HepG2 (cell line): ENCODE measurements around the gene GADD45B. TPM values are rescaled to one million over a fixed set of nuclear protein-coding genes. Genes with fewer than 3 reads are reported as not detected.

ENCODE experiments used
- ARID2 ChIP-seq: sonication (generic); formaldehyde crosslinking; IDR thresholded peaks from 2 replicates; pipeline ENCODE4 v1.8.1; 2022; ENCODE audit warnings: mild to moderate bottlenecking, missing genetic modification reagents, borderline replicate concordance
- ARNT ChIP-seq: fragments of 450-650 bp; IDR thresholded peaks from 2 replicates; pipeline ENCODE4 v1.6.1; 2017
- ATF1 ChIP-seq: IDR thresholded peaks from 2 replicates; pipeline ENCODE4 v1.6.1; 2016; ENCODE audit warnings: mild to moderate bottlenecking, control low read depth
- BATF2 ChIP-seq: sonication (generic); formaldehyde crosslinking; IDR thresholded peaks from 2 replicates; pipeline ENCODE4 v1.8.0; 2022; ENCODE audit warnings: mild to moderate bottlenecking, missing genetic modification reagents, moderate library complexity
- HIVEP1 ChIP-seq: sonication (generic); formaldehyde crosslinking; IDR thresholded peaks from 2 replicates; pipeline ENCODE4 v1.4.0; 2020; ENCODE audit warnings: mild to moderate bottlenecking, missing genetic modification reagents
- NFATC3 ChIP-seq: sonication (generic); formaldehyde crosslinking; IDR thresholded peaks from 2 replicates; pipeline ENCODE4 v1.5.1; 2020; ENCODE audit warnings: mild to moderate bottlenecking, missing genetic modification reagents
- NFE2L1 ChIP-seq: sonication (generic); formaldehyde crosslinking; IDR thresholded peaks from 2 replicates; pipeline ENCODE4 v1.4.0; 2020; ENCODE audit warnings: missing genetic modification reagents, mild to moderate bottlenecking, borderline replicate concordance
- NR1H2 ChIP-seq: sonication (generic); formaldehyde crosslinking; IDR thresholded peaks from 2 replicates; pipeline ENCODE4 v1.8.1; 2022; ENCODE audit warnings: low read depth, missing genetic modification reagents, borderline replicate concordance
- ZMYM2 ChIP-seq: sonication (generic); formaldehyde crosslinking; IDR thresholded peaks from 2 replicates; pipeline ENCODE4 v1.8.0; 2022; ENCODE audit warnings: mild to moderate bottlenecking, missing genetic modification reagents
- ZNF646 ChIP-seq: sonication (generic); formaldehyde crosslinking; IDR thresholded peaks from 2 replicates; pipeline ENCODE4 v1.9.0; 2021; ENCODE audit warnings: mild to moderate bottlenecking, missing genetic modification reagents
- ZNF724P ChIP-seq: sonication (generic); formaldehyde crosslinking; IDR thresholded peaks from 2 replicates; pipeline ENCODE4 v1.8.0; 2022; ENCODE audit warnings: missing genetic modification reagents, borderline replicate concordance
- ZNF781 ChIP-seq: sonication (generic); formaldehyde crosslinking; IDR thresholded peaks from 2 replicates; pipeline ENCODE4 v1.5.1; 2020; ENCODE audit warnings: borderline replicate concordance, mild to moderate bottlenecking, missing genetic modification reagents; ENCODE audit errors: not compliant biosample characterization
- polyA plus RNA-seq, 8 experiments: library from polyadenylated mRNA; depleted of rRNA in 3 of 8; stranded (reverse) in 7 of 8; unstranded in 1 of 8; fragments of >200 nt; fragmentation: Illumina TruSeq in 4 of 8; extraction: Trizol in 4 of 8; gene quantifications; 2 replicates each; pipeline versions ENCODE4 v1.2.1 to v1.2.3, GENCODE V29; 2011 to 2016; ENCODE audit warnings: low read depth in 4 of 8, missing spikeins in 1 of 8, mixed read lengths in 1 of 8; ENCODE audit not compliant: insufficient read depth in 1 of 8
- total RNA-seq, 5 experiments: library from RNA; depleted of rRNA; stranded (reverse); fragments of >200 nt; fragmentation: Illumina TruSeq; extraction: Trizol; gene quantifications; 2 replicates each; pipeline ENCODE4 v1.2.3, GENCODE V29; 2016; ENCODE audit warnings: low read depth in 1 of 5

The GADD45B gene
- total and polyA plus RNA-seq, 2 of the 13 experiments (the other 11 are each of a cell fraction or from before 2014, with no cell fraction given), result 4.6 to 34.1 TPM

- TF ChIP-seq BATF2 (CRISPR knock-in tag) (no peak), ZMYM2 (CRISPR knock-in tag) (peak; percentile 31; the same call in 1 of the 2 replicates), ARNT (no peak), NFATC3 (CRISPR knock-in tag) (no peak), ZNF646 (CRISPR knock-in tag) (no peak), ATF1 (no peak), NFE2L1 (CRISPR knock-in tag) (0 out of 2 replicates have a peak, but pooled peaks have one; percentile 39), ARID2 (CRISPR knock-in tag) (no peak), ZNF724P (CRISPR knock-in tag) (no peak), NR1H2 (CRISPR knock-in tag) (no peak), HIVEP1 (no peak), ZNF781 (CRISPR knock-in tag) (no peak)
Observed at GRCh38 chr19:2488942-2489731, 13.2 kb downstream of the GADD45B start (continued).
